IMR-90 (cell line): ENCODE data around the gene APH1A. TPM values are rescaled to one million over a fixed set of nuclear protein-coding genes. Genes with fewer than 3 reads are reported as not detected.

Source experiments
- ATAC-seq: fragments of 200-7000 bp; cut with Tn5 transposase; 2 replicates; pipeline ENCODE4 v1.9.1; 2020; ENCODE audit warnings: low read depth, mild to moderate bottlenecking, moderate library complexity
- BruUV-seq: library from RNA; stranded (reverse); fragments of 400-500 nt; replicated peaks from 2 replicates; lab custom pipeline; 2021; lab: Mats Ljungman, UMichigan
- CTCF ChIA-PET: fragments of 300-600 bp; formaldehyde crosslinking; extraction: SDS; loops from one replicate; lab custom pipeline; 2021; ENCODE audit warnings: antibody characterized with exemption; lab: Yijun Ruan, JAX
- POLR2A ChIA-PET: fragments of 300-600 bp; sonication (Branson Sonifier 250); formaldehyde crosslinking; loops from one replicate; lab custom pipeline; 2022; ENCODE audit warnings: antibody characterized with exemption; ENCODE audit not compliant: unreplicated experiment; lab: Charles Lee
- DNase-seq: peaks from one replicate; pipeline ENCODE4 v3.0.0; 2013
- H2AFZ ChIP-seq: replicated peaks from 2 replicates; pipeline ENCODE3; 2013; ENCODE audit warnings: low read length, mild to moderate bottlenecking; ENCODE audit not compliant: poor library complexity
- H2AK5ac ChIP-seq: 2 replicates; pipeline ENCODE4 v1.6.1; 2013; ENCODE audit warnings: low read depth, low read length, inconsistent platforms
- H2AK9ac ChIP-seq: replicated peaks from 2 replicates; pipeline ENCODE3; 2013; ENCODE audit warnings: mild to moderate bottlenecking, low read depth, low read length, moderate library complexity; ENCODE audit not compliant: poor library complexity
- H2BK120ac ChIP-seq: 2 replicates; pipeline ENCODE4 v1.6.1; 2013; ENCODE audit warnings: low read depth, low read length, inconsistent platforms
- H2BK15ac ChIP-seq: 3 replicates; pipeline ENCODE4 v1.6.1; 2013; ENCODE audit warnings: low read depth, low read length, inconsistent platforms
- H2BK20ac ChIP-seq: 2 replicates; pipeline ENCODE4 v1.6.1; 2013; ENCODE audit warnings: low read depth, mild to moderate bottlenecking, inconsistent platforms, low read length, moderate library complexity
- H2BK5ac ChIP-seq: 2 replicates; pipeline ENCODE4 v1.6.1; 2013; ENCODE audit warnings: mild to moderate bottlenecking, low read depth, low read length, inconsistent platforms; ENCODE audit not compliant: poor library complexity, severe bottlenecking
- H3K14ac ChIP-seq: replicated peaks from 2 replicates; pipeline ENCODE4 v1.6.1; 2013; ENCODE audit warnings: low read depth, low read length, inconsistent platforms
- H3K18ac ChIP-seq: 2 replicates; pipeline ENCODE4 v1.6.1; 2013; ENCODE audit warnings: low read depth, low read length, control low read depth
- H3K23ac ChIP-seq: 2 replicates; pipeline ENCODE4 v1.6.1; 2013; ENCODE audit warnings: low read depth, low read length, inconsistent platforms
- H3K27ac ChIP-seq: 2 replicates; pipeline ENCODE4 v1.5.1; 2013; ENCODE audit warnings: mild to moderate bottlenecking, control low read depth, low read length; ENCODE audit not compliant: insufficient read depth
- H3K27me3 ChIP-seq: 2 replicates; pipeline ENCODE4 v1.6.1; 2013; ENCODE audit warnings: low read length; ENCODE audit not compliant: control insufficient read depth, insufficient read depth
- H3K36me3 ChIP-seq: 2 replicates; pipeline ENCODE4 v1.6.1; 2013; ENCODE audit warnings: low read length, mixed read lengths; ENCODE audit not compliant: control insufficient read depth, insufficient read depth
- H3K4ac ChIP-seq: 2 replicates; pipeline ENCODE4 v1.6.1; 2013; ENCODE audit warnings: low read depth, low read length, inconsistent platforms
- H3K4me1 ChIP-seq: 2 replicates; pipeline ENCODE4 v1.6.1; 2013; ENCODE audit warnings: low read length, mixed read lengths; ENCODE audit not compliant: control insufficient read depth, insufficient read depth
- H3K4me2 ChIP-seq: 2 replicates; pipeline ENCODE4 v1.6.1; 2013; ENCODE audit warnings: low read depth, mild to moderate bottlenecking, control low read depth, low read length, moderate library complexity
- H3K4me3 ChIP-seq: 2 replicates; pipeline ENCODE4 v1.5.1; 2013; ENCODE audit warnings: low read depth, mild to moderate bottlenecking, control low read depth, low read length, moderate library complexity; ENCODE audit not compliant: insufficient read depth
- H3K56ac ChIP-seq: 2 replicates; pipeline ENCODE4 v1.6.1; 2013; ENCODE audit warnings: low read length, inconsistent platforms; ENCODE audit not compliant: insufficient read depth; ENCODE audit errors: extremely low read depth
- H3K79me1 ChIP-seq, 2 experiments: 2 replicates each; pipeline ENCODE4 v1.6.1; 2013; ENCODE audit warnings: low read length in 2 of 2, inconsistent platforms in 1 of 2, low read depth in 1 of 2
- H3K9ac ChIP-seq: 2 replicates; pipeline ENCODE4 v1.6.1; 2013; ENCODE audit warnings: low read depth, low read length, control low read depth
- H3K9me1 ChIP-seq: 2 replicates; pipeline ENCODE4 v1.6.1; 2013; ENCODE audit warnings: low read length, inconsistent platforms; ENCODE audit not compliant: insufficient read depth
- H3K9me3 ChIP-seq: 2 replicates; pipeline ENCODE4 v1.6.1; 2013; ENCODE audit warnings: low read length; ENCODE audit not compliant: control insufficient read depth, insufficient read depth
- H4K20me1 ChIP-seq: 2 replicates; pipeline ENCODE4 v1.6.1; 2013; ENCODE audit warnings: low read length, inconsistent platforms; ENCODE audit not compliant: insufficient read depth
- H4K5ac ChIP-seq: 2 replicates; pipeline ENCODE4 v1.6.1; 2013; ENCODE audit warnings: mild to moderate bottlenecking, low read depth, low read length, control low read depth
- H4K8ac ChIP-seq, 2 experiments: 2 replicates each; pipeline ENCODE4 v1.6.1; 2013; ENCODE audit warnings: low read depth in 2 of 2, low read length in 2 of 2, control low read depth in 1 of 2, inconsistent platforms in 1 of 2
- H4K91ac ChIP-seq: 2 replicates; pipeline ENCODE4 v1.6.1; 2013; ENCODE audit warnings: low read depth, low read length, inconsistent platforms; ENCODE audit not compliant: insufficient read depth
- BHLHE40 ChIP-seq: fragments of 150-350 bp; IDR thresholded peaks from 2 replicates; pipeline ENCODE4 v1.6.1; 2016; ENCODE audit warnings: mild to moderate bottlenecking, low read depth, low read length
- CEBPB ChIP-seq: IDR thresholded peaks from 2 replicates; pipeline ENCODE4 v1.6.1; 2012; ENCODE audit warnings: low read depth, low read length, improper control_type of control experiment
- CTCF ChIP-seq: conservative IDR thresholded peaks from 2 replicates; pipeline ENCODE4 v1.5.1; 2012; ENCODE audit warnings: mild to moderate bottlenecking, low read depth, low read length, improper control_type of control experiment
- ELK1 ChIP-seq: fragments of 150-350 bp; IDR thresholded peaks from 2 replicates; pipeline ENCODE4 v1.6.1; 2016; ENCODE audit warnings: low read depth, mild to moderate bottlenecking, low read length, moderate library complexity, borderline replicate concordance
- FOS ChIP-seq: fragments of 150-350 bp; IDR thresholded peaks from 2 replicates; pipeline ENCODE4 v1.6.1; 2016; ENCODE audit warnings: low read depth, low read length
- MAFK ChIP-seq: IDR thresholded peaks from 2 replicates; pipeline ENCODE4 v1.6.1; 2012; ENCODE audit warnings: low read depth, low read length, improper control_type of control experiment
- MAZ ChIP-seq: IDR thresholded peaks from 2 replicates; pipeline ENCODE4 v1.6.1; 2012; ENCODE audit warnings: low read depth, mild to moderate bottlenecking, low read length, improper control_type of control experiment, moderate library complexity, borderline replicate concordance
- MXI1 ChIP-seq: IDR thresholded peaks from 2 replicates; pipeline ENCODE4 v1.6.1; 2012; ENCODE audit warnings: low read depth, mild to moderate bottlenecking, low read length, moderate library complexity, borderline replicate concordance
- NFE2L2 ChIP-seq: fragments of 150-350 bp; IDR thresholded peaks from 2 replicates; pipeline ENCODE4 v1.6.1; 2016; ENCODE audit warnings: low read depth, mild to moderate bottlenecking, low read length
- POLR2A ChIP-seq: IDR thresholded peaks from 2 replicates; pipeline ENCODE4 v1.6.1; 2012; ENCODE audit warnings: mild to moderate bottlenecking, low read depth, low read length
- RAD21 ChIP-seq: IDR thresholded peaks from 2 replicates; pipeline ENCODE4 v1.6.1; 2012; ENCODE audit warnings: low read length, improper control_type of control experiment
- RCOR1 ChIP-seq: IDR thresholded peaks from 2 replicates; pipeline ENCODE4 v1.6.1; 2012; ENCODE audit warnings: mild to moderate bottlenecking, low read length, improper control_type of control experiment; ENCODE audit not compliant: insufficient replicate concordance
- RFX5 ChIP-seq: IDR thresholded peaks from 2 replicates; pipeline ENCODE4 v1.8.0; 2012; ENCODE audit warnings: low read depth, mild to moderate bottlenecking, low read length, moderate library complexity
- SMC3 ChIP-seq: fragments of 150-350 bp; IDR thresholded peaks from 2 replicates; pipeline ENCODE4 v1.6.1; 2016; ENCODE audit warnings: low read depth, mild to moderate bottlenecking, antibody characterized with exemption, low read length, moderate library complexity
- USF2 ChIP-seq: fragments of 150-350 bp; IDR thresholded peaks from 2 replicates; pipeline ENCODE4 v1.6.1; 2017; ENCODE audit warnings: mild to moderate bottlenecking, antibody characterized with exemption, low read length, low read depth
- WGBS, 2 experiments: methylation state at CpG; one replicate each; pipeline versions ENCODE4 v1.1.5 to v1.1.7; 2013; ENCODE audit warnings: missing lambda C conversion rate in 2 of 2; ENCODE audit not compliant: insufficient read length in 1 of 2; ENCODE audit errors: extremely low coverage in 2 of 2; 5-methylcytosine and 5-hydroxymethylcytosine counted together
- dilution Hi-C: fragments of 300-500 bp; cut with HindIII; formaldehyde crosslinking; loops from one replicate; pipeline ENCODE4 v1.14.3; 2018; ENCODE audit warnings: low sequenced_read_pairs; ENCODE audit not compliant: unreplicated experiment
- in situ Hi-C: fragments of 300-500 bp; cut with MboI; formaldehyde crosslinking; loops from 3 replicates; pipeline ENCODE4 v1.14.3; 2019; ENCODE audit warnings: low sequenced_read_pairs, inconsistent platforms, mixed read lengths
- intact Hi-C: fragments of 100-400 bp; cut with micrococcal nuclease; formaldehyde crosslinking; loops from 2 replicates; pipeline ENCODE4 v1.10.0; 2022
- polyA plus RNA-seq, 3 experiments: library from polyadenylated mRNA; depleted of rRNA; stranded (reverse); fragments of >200 nt; gene quantifications; 2 replicates each; pipeline ENCODE4 v1.2.3, GENCODE V29; 2012; ENCODE audit warnings: low replicate concordance in 1 of 3
- total RNA-seq: library from RNA; depleted of rRNA; stranded (reverse); fragments of >200 nt; gene quantifications from 2 replicates; pipeline ENCODE4 v1.2.3, GENCODE V29; 2012

The APH1A gene
- total and polyA plus RNA-seq, 2 of the 4 experiments (the other 2 are of a cell fraction): 62.0 to 94.2 TPM

DNA sequence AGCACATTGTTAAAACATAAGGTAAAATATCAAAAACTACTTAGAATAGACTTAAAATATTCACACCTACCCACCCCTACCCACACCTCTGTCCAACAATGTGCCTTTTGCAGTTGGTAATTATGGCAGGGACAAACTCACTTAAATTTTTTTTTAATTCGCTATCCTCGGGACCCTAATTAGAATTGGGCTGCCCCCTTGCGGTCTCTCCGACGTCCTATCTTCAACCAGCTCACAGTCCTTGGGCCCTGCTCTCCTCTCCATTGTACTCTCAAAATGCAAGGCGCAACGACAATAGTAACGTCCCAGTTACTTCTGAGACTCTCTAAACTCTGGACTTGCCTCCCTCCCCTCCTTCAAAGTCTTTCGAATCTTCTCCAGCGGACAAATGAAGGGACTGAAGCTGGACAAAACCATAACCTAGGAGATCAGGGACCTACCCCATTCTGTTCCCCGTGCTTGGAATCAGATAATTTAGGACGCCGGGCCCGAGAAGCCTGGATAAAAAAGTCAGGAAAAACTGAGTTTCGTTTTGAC lies 12.5 kb upstream of the APH1A start:
- Histone ChIP-seq H2AFZ (peak overlapping the region; percentile 92), H2BK120ac (0 out of 2 replicates have a peak overlapping the region, but pooled peaks have one; percentile 3), H3K4me2 (peak overlapping the region; percentile 84), H3K56ac (peak overlapping the region; percentile 57; the same call in 1 of the 2 replicates), H3K9ac (peak overlapping the region; percentile 70), H3K4me1 (peaks cover 5% of the 10 kb centered on the region), H3K9me1 (no peaks in the 10 kb centered on the region), H4K20me1 (no peaks in the 10 kb centered on the region), H3K79me1 (peaks cover 17 to 21% of the 10 kb centered on the region in 2 experiments; a peak in 3 of 4 replicates), H2AK5ac (no peak overlapping the region), H3K9me3 (no peaks in the 10 kb centered on the region), H3K14ac (peak overlapping the region; percentile 20; the same call in 1 of the 2 replicates), H2BK20ac (no peak overlapping the region), H3K36me3 (peaks cover 6% of the 10 kb centered on the region), H3K23ac (peak overlapping the region; percentile 79), H4K8ac (peak overlapping the region; percentile 9 to 70; a peak in 2 of 4 replicates), H3K4ac (peak overlapping the region; percentile 52), H2BK5ac (peak overlapping the region; percentile 21), H4K91ac (0 out of 2 replicates have a peak overlapping the region, but pooled peaks have one; percentile 9), H3K27me3 (no peaks in the 10 kb centered on the region), H4K5ac (no peak overlapping the region), H2BK15ac (no peak overlapping the region), H2AK9ac (peak overlapping the region; percentile 92), H3K18ac (no peak overlapping the region), H3K4me3 (peak overlapping the region; percentile 51), H3K27ac (peak overlapping the region; percentile 24)
- CTCF ChIA-PET: interaction anchor here (0.9 to 3.8 kb wide), 2 partner anchors 8 to 25 kb away, joined by 4 to 31 read pairs; no protein-coding TSS in a partner anchor
- peak; percentile 48 for ATAC-seq
- intact Hi-C loops (loop anchor here (1.0 to 5.0 kb wide), 2 partner anchors 25 to 44 kb away; partner anchors contain the start of gene ANP32E), dilution Hi-C loops (no loop called here), in situ Hi-C loops (no loop called here)
- no TSS peak for BruUV-seq
- DNase-seq: peak; percentile 70
- POLR2A ChIA-PET: interaction anchor here (0.5 to 1.3 kb wide), 3 partner anchors 9 to 77 kb away, joined by 3 to 7 read pairs (median 5); partner anchors contain the start of gene C1orf54
- WGBS, 2 experiments: 0% methylated on average over 9 of the region's 15 CpGs; no CpG with 5 or more reads in 1 of the 2 experiments
- TF ChIP-seq BHLHE40 (no peak), NFE2L2 (no peak), CEBPB (no peak), MAZ (no peak), MXI1 (no peak), FOS (no peak), SMC3 (peak; percentile 73), CTCF (peak; percentile 84), MAFK (no peak), RFX5 (no peak), USF2 (no peak), ELK1 (no peak), RCOR1 (no peak), POLR2A (no peak), RAD21 (peak; percentile 77)
